ENCODE measurements around the gene KRTAP5-10.
"Not testable (repeated sequence)": the region's sequence is repeated elsewhere in the genome, so short reads cannot be mapped to it uniquely, and the experiment has no call there.

GRCh38 chr11:71540521-71541304 is 24.6 kb upstream of the KRTAP5-10 start:
- TF ChIP-seq CTCF (IDR thresholded peaks at IDR 0.05; ENCODE audit: extremely low read depth in 1 of 2, insufficient read depth in 1 of 2, low read depth in 1 of 2, low read length in 2 of 2); POLR2AphosphoS5 (IDR thresholded peaks at IDR 0.05; ENCODE audit: insufficient read depth, low read depth, low read length); MAX (IDR thresholded peaks at IDR 0.05; ENCODE audit: insufficient read depth, insufficient read length); EZH2 (IDR thresholded peaks at IDR 0.05; ENCODE audit: borderline replicate concordance, low read depth, low read length, severe bottlenecking): not testable (repeated sequence)
